Loucy (cell line): ENCODE measurements around the gene C6orf62.
"Not testable (repeated sequence)": the region's sequence is repeated elsewhere in the genome, so short reads cannot be mapped to it uniquely, and the experiment has no call there.

Source experiments
- H2AFZ ChIP-seq: fragments of 200-600 bp; sonication (generic); 2 replicates; pipeline ENCODE4 v1.6.0; 2016; ENCODE audit warnings: antibody characterized with exemption, mild to moderate bottlenecking, low read length, moderate library complexity
- H3F3A ChIP-seq: fragments of 200-600 bp; 2 replicates; pipeline ENCODE4 v1.6.0; 2016; ENCODE audit warnings: antibody characterized with exemption, low read depth, mild to moderate bottlenecking
- H3K27me3 ChIP-seq: fragments of 200-600 bp; sonication (generic); 2 replicates; pipeline ENCODE4 v1.6.1; 2014; ENCODE audit warnings: low read length, mild to moderate bottlenecking; ENCODE audit not compliant: insufficient read depth, poor library complexity, severe bottlenecking
- H3K36me3 ChIP-seq: fragments of 200-600 bp; sonication (generic); 2 replicates; pipeline ENCODE4 v1.6.1; 2016; ENCODE audit warnings: low read length; ENCODE audit not compliant: insufficient read depth
- H3K4me1 ChIP-seq: fragments of 200-600 bp; sonication (generic); 2 replicates; pipeline ENCODE4 v1.5.1; 2014; ENCODE audit warnings: low read length, mild to moderate bottlenecking; ENCODE audit not compliant: insufficient read depth, poor library complexity, severe bottlenecking
- H3K4me2 ChIP-seq: fragments of 200-600 bp; sonication (generic); 2 replicates; pipeline ENCODE4 v1.6.0; 2014; ENCODE audit warnings: antibody characterized with exemption, low read length, low read depth, mild to moderate bottlenecking; ENCODE audit not compliant: poor library complexity, severe bottlenecking
- H3K4me3 ChIP-seq: fragments of 200-600 bp; sonication (generic); 2 replicates; pipeline ENCODE4 v1.5.1; 2014; ENCODE audit warnings: low read length, mild to moderate bottlenecking, mixed read lengths; ENCODE audit not compliant: poor library complexity, severe bottlenecking
- H3K79me2 ChIP-seq: fragments of 200-600 bp; sonication (generic); 2 replicates; pipeline ENCODE4 v1.6.1; 2014; ENCODE audit warnings: low read length; ENCODE audit not compliant: insufficient read depth
- H3K9ac ChIP-seq: fragments of 200-600 bp; sonication (generic); 2 replicates; pipeline ENCODE4 v1.6.0; 2014; ENCODE audit warnings: mild to moderate bottlenecking, low read depth, low read length, moderate library complexity; ENCODE audit not compliant: poor library complexity, severe bottlenecking
- H3K9me2 ChIP-seq: fragments of 200-600 bp; sonication (generic); replicated peaks from 2 replicates; pipeline ENCODE4 v1.6.1; 2016; ENCODE audit warnings: low read depth, low read length, mixed read lengths
- H3K9me3 ChIP-seq: fragments of 200-600 bp; sonication (generic); 2 replicates; pipeline ENCODE4 v1.6.1; 2014; ENCODE audit warnings: mild to moderate bottlenecking, antibody characterized with exemption, low read length, low read depth; ENCODE audit not compliant: insufficient read depth
- H4K20me1 ChIP-seq: fragments of 200-600 bp; sonication (generic); 2 replicates; pipeline ENCODE4 v1.6.0; 2014; ENCODE audit warnings: antibody characterized with exemption, low read length, mild to moderate bottlenecking; ENCODE audit not compliant: insufficient read depth, poor library complexity, severe bottlenecking
- EZH2phosphoT487 ChIP-seq: fragments of 200-600 bp; IDR thresholded peaks from 2 replicates; pipeline ENCODE4 v1.6.1; 2018; ENCODE audit warnings: antibody characterized with exemption, mild to moderate bottlenecking, moderate library complexity, borderline replicate concordance
- TF ChIP-seq, protein P1 (sequence below): fragments of 200-600 bp; sonication (generic); conservative IDR thresholded peaks from 2 replicates; pipeline ENCODE4 v1.5.1; 2014; ENCODE audit warnings: mild to moderate bottlenecking, antibody characterized with exemption, low read length

C6orf62 gene

GRCh38 chr6:24719125-24719971 is at the start of gene C6orf62:
C6orf62 (minus strand) TSS chr6:24719154; CDS start chr6:24718668, 486 bp downstream.
- H3K9ac ChIP-seq, result peak within 1 kb of the TSS; percentile 99
- H3K36me3 ChIP-seq, result peaks cover 20% of the 10 kb centered on the region
- peaks cover 62% of the 10 kb centered on the region for H3K79me2 ChIP-seq
- H3K4me1 ChIP-seq, result peaks cover 48% of the 10 kb centered on the region
- no peak within 1 kb of the TSS for H2AFZ ChIP-seq
- peaks cover 61% of the 10 kb centered on the region for H4K20me1 ChIP-seq
- peaks cover 2% of the 10 kb centered on the region; the same call in 1 of the 2 replicates for H3F3A ChIP-seq
- H3K27me3 ChIP-seq, result peaks cover 6% of the 10 kb centered on the region
- H3K9me2 ChIP-seq, result no peaks in the 10 kb centered on the region
- TF ChIP-seq EZH2phosphoT487, result no peak
- TF ChIP-seq, protein P1, sequence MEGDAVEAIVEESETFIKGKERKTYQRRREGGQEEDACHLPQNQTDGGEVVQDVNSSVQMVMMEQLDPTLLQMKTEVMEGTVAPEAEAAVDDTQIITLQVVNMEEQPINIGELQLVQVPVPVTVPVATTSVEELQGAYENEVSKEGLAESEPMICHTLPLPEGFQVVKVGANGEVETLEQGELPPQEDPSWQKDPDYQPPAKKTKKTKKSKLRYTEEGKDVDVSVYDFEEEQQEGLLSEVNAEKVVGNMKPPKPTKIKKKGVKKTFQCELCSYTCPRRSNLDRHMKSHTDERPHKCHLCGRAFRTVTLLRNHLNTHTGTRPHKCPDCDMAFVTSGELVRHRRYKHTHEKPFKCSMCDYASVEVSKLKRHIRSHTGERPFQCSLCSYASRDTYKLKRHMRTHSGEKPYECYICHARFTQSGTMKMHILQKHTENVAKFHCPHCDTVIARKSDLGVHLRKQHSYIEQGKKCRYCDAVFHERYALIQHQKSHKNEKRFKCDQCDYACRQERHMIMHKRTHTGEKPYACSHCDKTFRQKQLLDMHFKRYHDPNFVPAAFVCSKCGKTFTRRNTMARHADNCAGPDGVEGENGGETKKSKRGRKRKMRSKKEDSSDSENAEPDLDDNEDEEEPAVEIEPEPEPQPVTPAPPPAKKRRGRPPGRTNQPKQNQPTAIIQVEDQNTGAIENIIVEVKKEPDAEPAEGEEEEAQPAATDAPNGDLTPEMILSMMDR, result no peak
- H3K4me3 ChIP-seq, result peak within 1 kb of the TSS; percentile 98
- H3K4me2 ChIP-seq, result peak within 1 kb of the TSS; percentile 100
- no peaks in the 10 kb centered on the region for H3K9me3 ChIP-seq

DNA sequence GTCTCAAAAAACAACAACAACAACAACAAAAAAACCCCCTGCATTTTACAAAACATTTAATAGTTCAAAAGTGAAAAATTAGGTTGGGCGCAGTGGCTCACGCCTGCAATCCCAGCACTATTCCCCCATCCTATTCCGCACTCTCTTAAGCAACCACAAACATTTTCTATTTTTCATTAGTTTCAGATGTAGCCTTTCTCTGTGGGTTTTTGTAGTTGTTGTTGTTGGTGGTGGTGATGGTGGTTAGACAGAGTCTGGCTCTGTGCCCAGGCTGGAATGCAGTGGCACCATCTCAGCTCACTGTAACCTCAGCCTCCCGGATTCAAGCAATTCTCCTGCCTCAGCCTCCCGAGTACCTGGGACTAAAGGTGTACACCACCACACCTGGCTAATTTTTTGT is 49.4 kb upstream of the C6orf62 start:
- Histone ChIP-seq H3K27me3 (no peaks in the 10 kb centered on the region), H2AFZ (no peak overlapping the region), H4K20me1 (no peaks in the 10 kb centered on the region), H3K9ac (no peak overlapping the region), H3K9me2 (no peaks in the 10 kb centered on the region), H3K9me3 (no peaks in the 10 kb centered on the region), H3K4me2 (no peak overlapping the region), H3K4me1 (no peaks in the 10 kb centered on the region), H3K79me2 (no peaks in the 10 kb centered on the region), H3K36me3 (no peaks in the 10 kb centered on the region), H3F3A (no peaks in the 10 kb centered on the region), H3K4me3 (no peak overlapping the region)
- TF ChIP-seq, protein P1, result no peak
- no peak for TF ChIP-seq EZH2phosphoT487

DNA sequence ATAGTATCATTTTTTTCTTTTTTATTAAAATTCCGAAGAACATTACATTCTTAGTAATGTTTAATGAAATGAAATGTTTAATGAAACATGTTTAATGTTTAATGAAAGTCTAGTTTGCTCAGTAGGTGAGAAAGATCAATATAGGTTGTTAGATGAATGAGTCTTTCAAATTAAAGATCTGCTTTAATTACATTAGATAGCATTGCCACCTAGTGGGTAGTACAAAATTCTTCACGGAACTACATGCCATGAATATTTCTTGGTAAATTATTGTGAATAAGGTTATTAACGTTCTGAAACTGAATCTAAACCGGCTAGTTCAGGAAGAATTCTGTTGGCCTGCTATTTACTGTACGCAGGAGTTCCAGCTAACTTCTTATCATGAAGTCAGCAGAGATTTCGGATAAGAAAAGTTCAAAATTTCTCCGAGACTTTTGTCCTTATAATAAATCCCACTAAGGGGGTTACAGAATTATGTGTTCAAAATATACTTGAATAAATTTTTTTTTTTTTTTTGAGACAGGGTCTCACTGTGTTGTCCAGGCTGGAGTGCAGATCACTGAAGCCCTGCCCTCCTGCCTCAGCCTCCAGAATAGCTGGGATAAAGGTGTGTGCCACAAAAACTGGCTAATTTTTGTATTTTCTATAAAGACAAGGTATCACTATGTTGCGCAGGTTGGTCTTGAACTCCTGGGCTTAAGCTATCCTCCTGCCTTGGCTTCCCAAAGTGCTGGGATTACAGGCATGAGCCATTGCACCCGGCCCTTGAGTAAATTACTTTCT is 47.9 kb upstream of the C6orf62 start:
- H3K9me2 ChIP-seq, result no peaks in the 10 kb centered on the region
- no peak overlapping the region for H3K9ac ChIP-seq
- no peaks in the 10 kb centered on the region for H4K20me1 ChIP-seq
- no peaks in the 10 kb centered on the region for H3K36me3 ChIP-seq
- no peaks in the 10 kb centered on the region for H3K9me3 ChIP-seq
- H3K27me3 ChIP-seq, result no peaks in the 10 kb centered on the region
- no peak for TF ChIP-seq EZH2phosphoT487
- TF ChIP-seq, protein P1, result peak; percentile 66
- H2AFZ ChIP-seq, result peak overlapping the region; percentile 68; the same call in 1 of the 2 replicates
- no peaks in the 10 kb centered on the region for H3K79me2 ChIP-seq
- H3K4me2 ChIP-seq, result no peak overlapping the region
- no peaks in the 10 kb centered on the region for H3K4me1 ChIP-seq
- no peak overlapping the region for H3K4me3 ChIP-seq
- no peaks in the 10 kb centered on the region for H3F3A ChIP-seq

DNA sequence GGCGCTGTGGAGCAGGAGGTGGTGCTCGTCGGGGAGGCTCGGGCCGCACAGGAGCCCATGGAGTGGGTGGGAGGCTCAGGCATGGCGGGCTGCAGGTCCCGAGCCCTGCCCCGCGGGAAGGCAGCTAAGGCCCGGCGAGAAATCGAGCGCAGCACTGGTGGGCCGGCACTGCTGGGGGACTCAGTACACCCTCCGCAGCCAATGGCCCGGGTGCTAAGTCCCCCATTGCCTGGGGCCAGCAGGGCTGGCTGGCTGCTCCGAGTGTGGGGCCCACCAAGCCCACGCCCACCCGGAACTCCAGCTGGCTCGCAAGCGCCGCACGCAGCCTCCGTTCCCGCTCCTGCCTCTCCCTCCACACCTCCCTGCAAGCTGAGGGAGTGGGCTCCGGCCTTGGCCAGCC is 47.0 kb upstream of the C6orf62 start:
- H3K27me3 ChIP-seq, H3K36me3 ChIP-seq, H3K79me2 ChIP-seq, H3K4me3 ChIP-seq, H3K4me2 ChIP-seq, H3K4me1 ChIP-seq, H3K9me2 ChIP-seq, H3F3A ChIP-seq, H3K9ac ChIP-seq, H2AFZ ChIP-seq, H3K9me3 ChIP-seq, H4K20me1 ChIP-seq: not testable (repeated sequence)
